Activated CD4-positive, alpha-beta T cell treated with anti-CD3 and anti-CD28 coated beads, Interleukin-2, amount 50 U/mL, for 16 hours (primary cell): ENCODE data around the gene TMEM45A.
"Not testable (repeated sequence)": the region's sequence is repeated elsewhere in the genome, so short reads cannot be mapped to it uniquely, and the experiment has no call there.

ENCODE experiments used
- DNase-seq: peaks from one replicate; pipeline ENCODE4 v3.0.0-alpha.2; 2020

Gene TMEM45A

DNA sequence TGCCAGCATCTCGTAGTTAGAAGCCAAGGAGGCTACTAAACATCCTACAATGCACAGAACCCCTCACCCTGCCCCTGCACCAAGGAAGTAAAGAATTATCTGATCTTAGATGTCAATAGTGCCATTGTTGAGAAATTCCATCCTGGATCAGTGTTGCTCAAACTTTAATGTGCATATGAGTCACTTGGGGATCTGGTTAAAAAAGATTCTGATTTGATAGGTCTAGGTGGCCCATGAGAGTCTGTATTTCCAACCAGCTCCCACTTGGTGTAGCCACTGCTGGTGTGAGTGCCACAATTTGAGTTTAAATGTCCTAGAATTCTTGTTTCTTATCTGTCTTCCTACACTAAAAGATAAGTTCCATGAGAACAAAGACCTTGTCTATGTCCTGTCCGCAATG, 43.7 kb downstream of the TMEM45A start:
- no peak for DNase-seq

DNA sequence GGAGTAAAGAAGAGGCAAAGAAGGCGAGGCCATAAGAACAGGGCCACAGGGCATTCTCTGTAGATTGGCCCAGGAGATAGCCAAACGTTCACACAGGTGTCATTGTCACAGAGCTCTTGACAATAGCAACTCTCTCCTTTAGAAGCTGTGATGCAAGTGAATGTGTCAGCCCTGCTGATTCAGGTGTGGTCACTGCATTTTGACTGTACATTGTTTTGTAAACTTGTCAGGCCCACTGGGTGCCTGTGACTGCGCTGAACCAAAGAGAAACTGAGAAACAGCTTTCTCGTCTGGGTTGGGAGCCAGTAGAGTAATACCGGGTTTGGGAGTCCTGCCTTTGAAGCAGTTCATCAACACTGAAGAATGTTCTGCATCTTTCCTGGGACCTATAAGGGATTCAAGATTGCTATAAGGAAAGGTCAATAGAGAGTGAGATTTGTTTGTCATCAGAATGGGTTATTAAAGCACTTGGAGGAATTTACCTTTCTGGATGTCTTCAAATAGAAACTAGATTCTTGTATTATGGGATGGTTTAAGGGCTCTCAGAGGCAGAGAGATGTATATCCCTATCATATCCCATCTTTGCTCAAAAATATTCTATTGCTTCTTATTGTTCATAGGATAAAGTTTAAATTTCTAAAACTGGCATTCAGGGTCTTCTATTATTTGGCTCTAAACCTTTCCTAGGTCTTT, 45.4 kb downstream of the TMEM45A start:
- DNase-seq, result no peak

DNA sequence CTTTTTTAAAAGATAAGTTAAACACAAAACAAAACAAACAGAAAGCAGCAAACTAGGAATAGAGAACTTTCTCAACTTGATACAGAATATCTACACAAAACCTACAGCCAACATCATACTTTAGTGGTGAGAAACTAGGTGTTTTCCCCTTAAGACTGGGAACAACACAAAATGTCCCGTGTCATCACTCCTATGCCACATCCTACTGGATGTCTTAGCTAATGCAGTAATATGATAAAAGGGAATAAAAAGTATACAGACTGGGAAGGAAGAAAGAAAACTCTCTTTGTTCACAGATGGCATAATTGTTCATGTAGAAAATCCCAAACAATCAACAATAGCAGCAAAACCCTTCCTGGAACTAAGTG, 45.9 kb downstream of the TMEM45A start:
- no peak for DNase-seq

DNA sequence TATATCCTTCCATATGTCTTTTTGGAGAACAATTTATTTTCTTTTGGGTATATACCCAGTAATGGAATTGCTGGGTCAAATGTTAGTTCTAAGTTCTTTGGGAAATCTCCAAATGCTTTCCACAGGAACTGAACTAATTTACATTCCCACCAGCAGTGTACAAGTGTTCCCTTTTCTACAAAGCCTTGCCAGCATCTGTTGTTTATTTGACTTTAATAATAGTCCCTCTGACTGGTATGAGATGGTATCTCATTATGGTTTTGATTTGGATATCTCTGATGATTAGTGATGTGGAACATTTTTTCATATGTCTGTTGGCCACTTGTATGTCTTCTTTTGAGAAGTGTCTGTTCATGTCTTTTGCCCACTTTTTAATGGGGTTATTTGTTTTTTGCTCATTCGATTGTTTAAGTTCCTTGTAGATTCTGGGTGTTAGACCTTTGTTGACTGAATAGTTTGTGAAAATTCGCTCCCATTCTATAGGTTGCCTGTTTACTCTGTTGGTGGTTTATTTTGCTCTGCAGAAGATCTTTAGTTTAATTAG, 48.4 kb downstream of the TMEM45A start:
- no peak for DNase-seq

DNA sequence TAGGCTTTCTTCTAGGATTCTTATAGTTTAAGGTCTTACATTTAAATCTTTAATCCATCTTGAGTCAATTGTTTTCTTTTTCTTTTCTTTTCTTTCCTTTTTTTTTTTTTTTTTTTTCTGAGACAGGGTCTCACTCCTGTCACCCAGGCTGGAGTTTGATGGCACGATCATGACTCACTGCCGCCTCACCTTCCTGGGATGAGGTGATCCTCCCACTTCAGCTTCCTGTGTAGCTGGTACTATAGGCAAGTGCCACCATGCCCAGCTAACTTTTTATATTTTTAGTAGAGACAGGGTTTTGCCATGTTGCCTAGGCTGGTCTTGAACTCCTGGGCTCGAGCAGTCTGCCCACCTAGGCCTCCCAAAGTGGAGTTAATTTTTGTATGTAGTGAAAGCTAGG, 49.0 kb downstream of the TMEM45A start:
- DNase-seq, result not testable (repeated sequence)

DNA sequence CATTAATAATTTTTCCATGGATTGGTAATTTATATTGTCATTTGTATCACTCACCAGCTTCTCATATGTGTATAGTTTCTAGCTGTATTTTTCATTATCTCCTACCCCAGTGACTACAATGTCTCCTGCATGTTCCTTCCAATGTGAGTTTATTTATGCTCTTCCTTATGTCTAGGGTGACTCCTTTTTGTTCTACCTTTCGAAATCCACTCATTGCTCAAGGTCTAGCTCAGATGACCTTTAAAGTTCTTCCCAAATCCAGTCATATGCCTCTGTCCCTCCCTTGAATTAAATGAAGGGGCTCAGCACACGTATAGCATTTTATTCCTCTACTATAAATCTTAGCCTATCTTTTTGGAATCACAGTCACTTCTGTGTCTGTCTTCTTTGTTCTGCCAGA, 53.0 kb downstream of the TMEM45A start:
- DNase-seq, result no peak

DNA sequence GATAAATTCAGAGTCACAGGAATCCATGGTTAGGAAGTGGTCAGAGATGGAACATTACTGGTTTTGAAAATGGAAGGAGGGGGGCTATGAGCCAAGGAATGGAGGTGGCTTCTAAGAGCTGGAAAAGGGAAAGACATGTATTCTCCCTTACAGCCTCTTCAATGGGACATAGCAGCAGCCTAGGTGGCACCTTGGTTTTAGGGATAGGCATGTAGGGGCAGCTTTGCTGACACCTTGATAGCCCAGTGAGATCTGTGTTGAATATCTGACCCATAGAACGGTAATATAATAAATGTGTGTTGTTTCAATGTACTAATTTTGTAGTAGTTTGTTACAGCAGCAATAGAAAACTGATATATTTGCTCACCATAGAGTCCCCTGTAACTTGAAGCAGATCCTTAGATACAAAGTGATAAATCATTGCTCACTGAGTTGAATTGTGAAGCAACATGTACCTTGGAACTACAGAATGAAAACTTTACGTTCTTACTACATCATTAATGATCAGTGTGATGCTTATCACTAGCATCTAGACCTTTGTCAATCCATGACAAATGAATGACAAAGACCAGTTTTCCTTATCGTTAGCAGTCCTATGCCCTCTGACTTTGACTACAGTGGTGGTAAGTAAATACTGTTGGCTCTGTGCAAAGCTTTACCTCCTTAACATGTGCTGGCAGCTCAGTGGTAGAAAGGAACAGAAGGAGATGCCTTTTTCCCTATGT, 53.8 kb downstream of the TMEM45A start:
- no peak for DNase-seq

DNA sequence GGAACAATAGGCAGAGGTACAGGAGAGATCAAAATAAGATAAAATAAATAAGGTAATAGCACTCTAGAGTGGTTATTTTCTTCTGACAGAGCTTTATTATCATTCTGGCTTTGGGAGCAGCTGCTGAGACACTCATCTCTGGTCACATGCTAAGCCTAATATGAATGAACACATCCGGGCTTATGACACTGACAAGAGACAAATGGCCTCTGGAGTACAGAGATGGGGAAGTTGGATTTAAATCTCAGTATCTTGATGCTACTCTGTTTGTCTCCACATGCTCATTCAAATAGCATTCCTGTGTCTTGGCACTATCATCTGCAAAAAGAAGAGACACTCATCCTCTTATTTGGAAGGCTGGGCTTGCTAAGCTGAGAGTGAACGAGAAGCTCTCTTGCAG, 55.6 kb downstream of the TMEM45A start:
- DNase-seq, result no peak

DNA sequence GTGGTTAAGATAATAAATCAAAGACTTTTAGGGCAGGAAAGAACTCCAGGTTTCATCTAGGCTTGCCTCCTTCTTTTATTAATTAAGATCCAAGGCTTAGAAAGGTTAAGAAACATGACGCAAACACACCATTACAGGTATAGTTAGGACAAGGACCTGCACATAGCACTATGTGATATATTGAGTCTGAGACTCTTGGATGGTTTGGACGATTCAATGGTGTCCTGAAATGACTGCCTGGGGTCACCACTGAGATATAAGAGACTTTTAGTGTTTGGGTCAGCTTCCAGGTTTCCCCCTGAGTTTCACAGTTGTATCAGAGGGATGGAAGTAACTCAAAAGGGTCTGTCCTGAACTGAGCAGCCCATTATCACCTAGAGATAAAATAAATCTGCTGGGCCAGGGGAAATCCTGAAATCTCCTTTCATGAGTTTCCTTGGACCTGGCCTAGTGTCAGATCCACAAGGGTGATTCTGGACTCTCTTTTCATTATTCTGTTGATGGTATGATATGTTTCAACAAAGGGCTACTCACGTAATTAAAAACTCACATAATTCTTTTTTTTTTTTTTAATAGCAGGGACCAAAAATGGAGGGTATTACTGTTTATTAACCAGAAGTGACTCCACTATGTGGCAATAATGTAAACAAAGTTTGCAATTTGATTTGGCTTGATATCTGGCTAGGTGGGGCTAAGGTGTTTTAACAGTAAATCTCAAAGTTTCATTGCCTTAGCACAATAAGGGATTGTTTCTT, 61.4 kb downstream of the TMEM45A start:
- no peak for DNase-seq

DNA sequence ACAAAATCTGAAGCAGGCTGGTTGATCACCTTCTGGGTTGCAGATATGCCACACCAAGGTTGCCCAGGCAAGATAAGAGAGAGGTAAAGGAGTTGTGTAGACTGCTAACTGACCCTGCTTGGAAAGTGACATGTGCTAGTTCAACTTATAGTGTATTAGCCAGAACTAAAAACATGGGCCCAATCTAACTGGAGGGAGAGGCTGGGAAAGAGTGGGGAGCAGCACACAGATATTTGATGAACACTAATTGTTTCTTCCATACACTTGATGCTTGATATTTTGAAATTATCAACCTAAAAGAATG, 61.9 kb downstream of the TMEM45A start:
- DNase-seq, result no peak

DNA sequence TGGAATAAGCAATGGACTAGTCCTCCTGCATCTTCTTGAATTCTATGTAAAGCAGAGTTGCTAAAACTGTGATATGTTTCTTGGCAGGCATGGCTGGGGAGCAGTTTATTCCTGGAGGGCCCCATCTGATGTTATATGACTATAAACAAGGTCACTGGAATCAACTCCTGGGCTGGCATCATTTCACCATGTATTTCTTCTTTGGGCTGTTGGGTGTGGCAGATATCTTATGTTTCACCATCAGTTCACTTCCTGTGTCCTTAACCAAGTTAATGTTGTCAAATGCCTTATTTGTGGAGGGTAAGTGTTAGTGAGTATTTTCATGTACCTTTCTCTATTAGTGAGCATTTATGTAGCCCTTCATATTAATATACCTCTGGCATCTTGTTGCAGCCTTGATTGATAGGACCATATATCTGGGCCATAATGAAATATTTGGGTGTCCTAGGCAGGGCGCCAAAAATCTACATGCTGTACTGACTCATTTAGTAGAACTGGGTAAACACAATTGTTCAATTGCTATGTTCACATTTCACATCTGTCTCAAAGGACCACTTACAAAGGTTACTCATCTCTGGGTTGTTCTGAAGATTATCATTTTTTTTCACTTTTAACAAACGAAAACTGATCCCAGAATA, 64.4 kb downstream of the TMEM45A start:
- DNase-seq, result no peak

DNA sequence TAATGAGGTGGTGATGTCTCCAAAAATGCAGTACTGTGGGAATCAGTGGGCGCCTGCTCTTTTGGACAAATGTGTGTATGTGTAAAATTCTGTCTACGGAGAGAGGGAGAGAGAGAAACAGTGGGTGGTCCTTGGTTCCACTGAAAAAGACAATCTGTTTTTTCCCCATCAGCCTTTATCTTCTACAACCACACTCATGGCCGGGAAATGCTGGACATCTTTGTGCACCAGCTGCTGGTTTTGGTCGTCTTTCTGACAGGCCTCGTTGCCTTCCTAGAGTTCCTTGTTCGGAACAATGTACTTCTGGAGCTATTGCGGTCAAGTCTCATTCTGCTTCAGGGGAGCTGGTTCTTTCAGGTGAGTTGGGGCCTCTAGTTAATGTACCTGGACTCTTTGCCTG, 65.8 kb downstream of the TMEM45A start:
- DNase-seq, result no peak

DNA sequence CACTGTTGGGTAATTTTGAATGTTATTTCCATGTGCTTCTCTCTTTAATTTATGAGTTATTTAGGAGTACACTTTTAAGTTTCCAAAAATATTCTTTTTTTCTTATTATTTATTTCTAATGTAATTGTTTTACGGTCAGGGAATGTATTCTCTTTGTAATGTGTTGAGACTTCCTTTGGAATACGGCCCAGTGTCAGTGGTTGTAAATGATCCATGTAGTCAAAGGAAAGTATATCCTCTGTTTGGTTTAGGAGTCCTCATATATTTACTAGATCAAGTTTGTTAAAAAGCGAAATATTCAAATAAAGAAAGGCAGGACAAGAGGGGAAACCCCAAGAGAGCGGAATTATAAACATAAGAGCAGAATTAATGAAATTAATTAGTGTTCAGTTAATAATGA, 68.0 kb downstream of the TMEM45A start:
- DNase-seq, result no peak

DNA sequence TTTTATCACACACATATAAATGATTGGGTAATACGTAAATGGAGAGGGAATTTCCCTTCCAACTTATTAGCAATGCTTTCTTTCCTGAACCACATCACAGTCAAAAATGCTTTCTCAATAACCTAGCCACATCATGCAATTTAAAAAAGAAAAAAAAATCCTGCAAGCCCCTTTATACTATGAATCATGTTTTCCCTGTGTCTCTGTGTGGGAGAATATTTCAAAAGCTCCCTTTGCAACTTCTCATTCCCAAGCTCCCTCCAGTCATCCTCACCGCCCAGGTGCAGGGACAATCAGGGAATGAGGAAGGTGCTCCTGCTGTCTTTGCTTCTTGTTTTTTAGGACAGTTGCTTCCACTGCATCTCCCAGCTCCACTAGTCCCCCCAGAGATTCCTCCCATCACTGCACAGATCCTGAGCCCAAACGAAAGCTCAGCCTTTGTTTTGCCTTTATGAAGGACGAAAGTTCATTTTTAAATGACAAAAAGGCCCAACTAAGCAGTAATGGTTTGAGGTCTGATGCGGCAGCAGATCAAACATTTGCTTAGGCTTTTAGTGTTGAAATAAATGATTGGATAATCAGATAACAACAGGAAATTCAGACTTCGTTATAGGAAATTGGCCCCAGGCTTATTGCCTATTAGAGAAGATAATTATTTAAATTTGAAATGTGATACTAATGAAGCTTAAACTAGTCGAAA, 69.2 kb downstream of the TMEM45A start:
- no peak for DNase-seq

DNA sequence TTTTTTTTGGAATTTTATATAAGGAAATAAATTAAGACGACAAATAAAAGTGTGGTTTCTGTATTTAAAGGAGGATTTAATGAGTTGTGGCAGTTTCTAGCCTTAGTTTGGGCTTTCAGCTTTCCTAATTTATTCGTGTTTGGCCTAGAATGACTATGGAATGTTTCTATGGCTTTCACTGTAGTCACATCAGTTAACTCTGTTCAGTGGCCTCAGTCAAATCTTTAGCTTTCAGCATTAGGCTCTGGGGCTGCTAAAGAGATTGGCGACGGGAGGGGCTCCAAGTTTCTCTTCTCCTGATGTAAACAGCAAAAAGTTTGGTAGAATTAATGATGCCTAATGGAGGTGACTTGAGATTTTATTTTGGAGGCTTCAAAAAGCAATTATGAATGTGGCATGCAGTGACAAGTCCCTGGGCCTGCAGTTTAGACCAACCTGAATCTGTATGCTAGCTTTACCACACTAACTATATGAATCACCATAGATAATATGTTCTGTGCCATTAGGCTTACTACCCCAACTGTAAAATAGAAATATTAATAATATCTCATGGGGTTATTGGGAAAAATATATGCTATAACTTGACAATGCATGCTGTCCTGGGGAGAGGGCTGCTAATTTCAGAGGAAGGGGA, 69.9 kb downstream of the TMEM45A start:
- no peak for DNase-seq

DNA sequence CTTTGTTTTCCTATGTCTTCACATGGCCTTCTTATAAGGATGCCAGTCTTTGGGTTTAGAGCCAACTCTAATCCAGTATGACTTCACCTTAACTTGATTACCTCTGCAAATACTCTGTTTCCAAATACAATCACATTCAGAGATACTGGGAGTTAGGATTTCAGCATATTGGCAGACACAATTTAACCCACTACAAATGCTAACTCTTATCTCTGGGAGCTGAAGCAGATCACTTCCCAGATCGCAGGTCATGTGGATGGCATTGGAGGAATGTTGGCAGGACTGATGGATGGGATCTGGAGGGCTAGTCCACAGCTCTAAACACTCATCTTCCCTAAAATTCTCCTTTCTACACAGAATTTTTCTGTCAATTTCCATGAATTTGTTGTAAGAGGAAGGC, 70.8 kb downstream of the TMEM45A start:
- DNase-seq, result no peak

DNA sequence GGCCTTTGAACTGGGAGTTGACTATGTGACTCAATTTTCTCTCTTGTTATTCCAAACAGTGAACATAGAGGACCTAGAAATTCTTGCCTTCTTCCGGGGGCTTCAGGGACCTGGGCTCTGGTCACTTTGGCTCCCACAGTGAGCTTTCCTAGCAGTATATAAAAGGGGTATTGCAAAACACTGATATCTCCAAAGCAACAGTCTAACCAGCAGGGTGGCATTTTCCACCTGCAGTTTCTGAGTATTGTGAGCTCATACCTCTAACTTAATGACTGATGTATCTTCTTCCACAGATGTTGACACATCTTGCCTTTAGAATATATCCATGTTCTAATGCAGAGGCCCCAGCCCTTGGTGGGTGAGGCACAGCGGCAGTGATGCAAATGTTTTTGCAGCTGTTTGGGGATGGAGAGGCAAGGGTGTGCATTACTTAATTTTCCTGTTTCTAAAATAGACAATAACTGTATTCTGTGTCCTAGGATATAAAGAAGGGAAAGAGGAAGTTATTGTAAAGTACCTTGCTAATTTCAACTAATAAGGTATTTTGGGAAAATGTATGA, 71.3 kb downstream of the TMEM45A start:
- no peak for DNase-seq

DNA sequence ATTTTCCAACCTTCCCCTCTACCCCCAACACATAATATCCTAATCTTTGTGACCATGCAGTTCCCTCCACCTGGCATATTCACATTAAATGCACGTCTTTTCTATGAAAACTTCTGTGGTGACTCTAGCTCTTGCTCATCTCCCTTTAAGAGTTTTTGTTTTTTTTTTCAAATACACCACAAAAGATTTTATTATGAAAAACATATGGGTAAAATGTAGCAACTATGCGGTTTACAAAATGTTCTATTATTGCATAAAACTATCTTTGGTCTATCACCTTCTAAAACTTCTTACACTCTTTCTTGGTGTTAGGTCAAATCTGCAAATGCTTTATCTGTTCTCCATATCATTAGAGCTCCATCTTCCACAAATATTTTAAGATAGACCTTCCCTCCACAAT, 78.4 kb downstream of the TMEM45A start:
- DNase-seq, result no peak

DNA sequence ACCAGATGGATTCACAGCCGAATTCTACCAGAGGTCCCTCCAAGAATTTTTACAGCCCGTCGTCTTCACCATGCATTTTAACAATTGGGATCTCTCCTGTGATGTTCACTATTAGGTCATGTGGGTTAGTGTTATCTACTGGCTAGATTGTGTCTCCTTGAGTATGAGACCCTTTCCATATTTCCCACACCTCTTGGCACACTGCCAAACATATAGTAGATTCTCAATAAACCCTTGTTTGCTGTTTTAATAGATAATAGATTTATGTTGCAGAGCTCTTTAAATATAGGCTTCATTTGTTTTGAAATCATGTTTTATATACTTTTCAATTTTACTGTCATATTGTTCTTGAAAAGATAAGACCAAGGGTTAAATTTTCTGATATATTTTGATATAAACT, 82.1 kb downstream of the TMEM45A start:
- DNase-seq, result no peak

DNA sequence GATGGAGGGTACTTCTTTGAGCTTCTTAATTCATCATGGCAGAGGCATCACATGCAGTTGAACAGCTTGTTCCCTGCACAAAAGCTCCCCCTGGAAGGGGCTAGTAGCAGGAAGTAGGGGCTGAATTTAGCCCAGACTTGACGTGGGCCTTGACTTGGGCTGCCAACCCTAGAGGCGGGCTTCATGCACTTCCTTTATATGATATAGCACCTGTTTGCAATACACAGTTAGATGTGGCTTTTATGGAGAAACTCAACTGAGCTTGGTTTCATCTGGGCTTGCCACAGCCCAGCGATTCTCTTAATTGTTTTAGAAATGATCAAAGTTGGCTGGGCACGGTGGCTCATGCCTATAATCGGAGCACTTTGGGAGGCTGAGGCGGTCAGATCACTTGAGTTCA, 83.3 kb downstream of the TMEM45A start:
- no peak for DNase-seq

DNA sequence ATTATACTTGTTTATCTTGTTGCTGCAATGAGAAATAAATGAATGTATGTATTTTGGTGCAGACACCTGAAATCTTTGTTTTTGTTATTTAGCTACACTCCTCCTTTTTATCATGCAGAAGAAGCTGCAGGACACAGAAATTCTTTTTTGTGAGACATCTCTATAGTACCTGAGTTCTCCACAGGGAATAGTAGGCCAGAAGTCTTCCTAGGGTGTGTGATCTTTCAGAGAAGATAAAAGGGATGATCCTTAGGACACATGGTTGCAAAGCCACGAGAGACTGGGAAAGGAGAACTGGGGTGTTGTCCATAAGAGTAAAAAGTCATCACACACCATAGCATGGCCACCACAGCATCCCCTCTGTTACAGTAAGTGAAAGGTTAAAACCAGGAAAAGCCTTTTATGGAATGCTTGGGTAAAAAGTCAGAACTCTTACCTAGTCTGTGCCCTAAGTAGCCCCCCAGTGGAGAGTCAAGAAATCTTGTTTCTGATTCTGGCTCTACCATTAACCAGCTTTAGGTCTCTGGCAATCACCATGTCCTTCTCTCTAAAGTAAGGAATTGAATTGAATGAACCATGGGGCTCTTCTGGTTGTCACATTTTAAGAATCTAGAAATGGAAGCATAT, 85.1 kb downstream of the TMEM45A start:
- no peak for DNase-seq

DNA sequence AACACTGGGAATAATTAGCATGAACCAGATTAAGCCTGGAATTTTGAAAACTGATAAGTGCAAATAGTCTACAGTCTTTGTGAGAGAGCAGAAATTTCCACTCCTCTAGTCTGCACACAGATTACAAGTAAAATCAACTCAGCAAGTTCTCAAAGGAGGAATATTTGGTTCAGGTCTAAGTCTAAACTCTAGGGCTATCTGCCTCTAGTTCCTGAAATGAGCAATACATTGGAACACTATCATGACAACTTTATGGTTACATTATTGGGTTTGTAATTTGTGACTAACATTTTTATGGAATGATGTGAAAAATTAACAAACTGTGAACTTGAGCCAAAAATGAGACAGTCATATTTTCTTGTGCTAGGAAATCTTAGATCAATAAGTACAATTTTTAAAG, 86.2 kb downstream of the TMEM45A start:
- no peak for DNase-seq
